ENCODE data around the gene CRP.

Gene CRP, protein sequence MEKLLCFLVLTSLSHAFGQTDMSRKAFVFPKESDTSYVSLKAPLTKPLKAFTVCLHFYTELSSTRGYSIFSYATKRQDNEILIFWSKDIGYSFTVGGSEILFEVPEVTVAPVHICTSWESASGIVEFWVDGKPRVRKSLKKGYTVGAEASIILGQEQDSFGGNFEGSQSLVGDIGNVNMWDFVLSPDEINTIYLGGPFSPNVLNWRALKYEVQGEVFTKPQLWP

DNA sequence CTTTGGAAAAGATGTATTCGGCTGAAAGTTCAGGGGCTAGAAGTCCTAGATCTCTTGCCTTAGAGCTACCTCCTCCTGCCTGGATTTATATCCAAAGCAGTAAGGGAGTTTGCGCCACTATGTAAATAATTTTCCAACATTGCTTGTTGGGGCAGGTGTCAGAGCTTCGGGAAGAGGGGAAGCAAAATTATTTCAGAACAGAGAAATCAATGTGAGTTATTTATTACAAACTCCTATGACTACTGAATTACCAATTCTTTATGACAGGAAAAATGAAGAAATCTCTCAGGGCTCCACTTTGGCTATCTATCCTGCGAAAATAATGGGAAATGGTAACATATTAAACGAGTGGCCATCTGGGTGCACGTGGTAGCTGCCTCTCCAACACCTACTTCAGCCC lies at the start of gene CRP:
Gene CRP, minus strand, starts transcription at position 61 of the 400 bp plus-strand sequence. CDS start 104 bp downstream, outside the sequence.
- DNase-seq (ENCODE audit: low read depth), result no peak

DNA sequence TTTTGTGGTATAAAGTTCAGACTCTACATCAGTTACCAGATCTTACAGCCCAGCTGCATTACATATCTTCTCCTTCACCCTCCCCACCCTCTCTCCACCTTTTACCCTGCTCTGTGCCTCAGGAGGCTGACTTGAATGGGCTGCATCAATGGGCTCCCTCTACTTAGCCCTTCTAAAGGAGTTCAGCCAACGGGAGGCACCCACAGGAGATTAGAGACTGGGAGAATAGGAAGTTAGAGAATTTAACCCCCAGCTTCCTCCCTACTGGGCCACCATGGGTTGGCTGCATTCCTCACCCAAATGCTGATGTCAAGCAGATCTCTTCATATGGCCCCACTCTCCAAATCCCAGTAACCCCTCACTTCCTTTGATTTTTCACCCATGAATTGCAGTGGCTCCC lies 49.3 kb upstream of the CRP start:
- DNase-seq (ENCODE audit: low read depth), result no peak

DNA sequence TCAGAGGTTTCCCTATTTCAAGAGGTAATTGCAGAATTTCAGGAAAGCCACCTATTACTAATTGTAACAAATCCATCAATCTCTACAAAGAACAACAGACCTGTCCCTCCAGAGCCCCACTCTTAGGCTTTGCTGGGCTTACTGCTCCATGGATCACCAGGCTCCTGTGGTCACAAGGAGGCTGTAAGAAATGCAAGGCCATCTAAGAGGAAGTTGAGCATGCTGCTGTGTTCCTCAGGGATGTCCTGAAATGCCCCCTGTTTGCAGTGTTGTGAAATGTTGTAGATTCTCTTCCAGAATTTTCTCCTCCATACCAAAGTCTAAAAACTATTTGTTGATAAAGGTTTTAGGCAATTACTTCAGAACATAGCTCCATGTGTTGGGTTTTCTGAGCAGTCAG lies 42.0 kb upstream of the CRP start:
- DNase-seq (ENCODE audit: low read depth), result no peak

DNA sequence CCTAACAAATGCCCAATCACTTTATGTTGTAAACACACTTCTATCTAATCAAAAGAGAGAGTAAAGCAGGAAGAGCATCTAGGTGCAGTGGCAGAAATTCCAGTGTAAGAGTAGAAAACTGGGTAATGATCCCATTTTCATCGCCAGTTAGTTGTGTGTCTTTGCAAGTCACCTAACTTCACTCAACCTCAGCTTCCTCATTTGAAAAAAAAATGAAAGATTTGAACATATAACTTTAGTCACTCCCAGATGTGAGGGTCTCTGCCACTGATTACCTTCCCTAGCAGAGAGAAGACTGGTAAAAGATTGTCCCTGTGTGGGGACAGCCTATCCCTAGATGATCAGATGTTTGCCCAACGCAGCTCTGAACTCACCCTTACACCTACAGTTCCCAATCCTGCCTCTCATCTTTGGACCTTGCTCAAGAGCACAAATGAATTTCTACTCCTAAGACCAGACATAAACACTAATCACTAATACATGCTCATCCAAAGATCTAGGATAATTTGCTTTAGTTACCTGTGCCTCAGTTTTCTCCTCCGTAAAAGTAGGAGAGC lies 41.1 kb upstream of the CRP start:
- no peak for DNase-seq (ENCODE audit: low read depth)

DNA sequence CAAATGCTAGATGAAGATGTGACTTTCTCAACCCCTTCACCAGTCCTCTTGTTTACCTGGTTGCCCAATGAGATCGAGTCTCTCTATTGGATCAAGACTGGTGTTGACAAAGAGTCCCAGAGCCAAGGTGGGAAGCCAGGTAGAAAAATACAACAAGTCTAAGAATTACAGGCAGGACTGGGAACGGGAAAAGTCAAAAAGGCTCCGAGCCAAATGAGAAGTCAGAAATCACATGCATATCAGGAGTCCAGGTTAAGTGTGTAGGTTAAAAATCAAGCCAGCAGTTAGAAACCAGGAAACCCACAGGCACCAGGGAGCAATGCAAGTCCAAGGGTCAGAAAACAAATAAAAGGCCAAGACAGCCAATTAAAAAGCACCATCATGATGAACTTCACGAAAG lies 39.0 kb upstream of the CRP start:
- no peak for DNase-seq (ENCODE audit: low read depth)

DNA sequence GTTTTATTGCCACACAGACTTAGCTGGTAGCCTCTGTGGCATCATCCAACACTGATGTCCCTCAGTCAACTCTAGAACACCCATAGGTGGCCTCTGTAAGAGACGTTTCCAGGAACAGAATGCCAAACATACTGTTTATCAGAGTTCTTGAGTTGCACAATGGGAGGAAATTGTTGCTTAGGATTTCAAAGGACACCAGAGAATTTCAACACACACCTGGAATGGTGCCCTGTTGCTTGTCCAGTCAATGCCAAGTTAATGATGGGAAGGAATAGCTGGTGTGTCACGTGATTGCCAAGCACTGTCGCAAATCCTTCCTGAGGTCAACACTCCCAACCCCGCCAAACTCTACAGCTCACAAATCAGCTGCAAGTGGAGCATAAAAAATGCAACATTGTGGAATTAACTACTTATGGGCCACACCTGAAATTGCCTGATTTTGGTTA lies 37.8 kb upstream of the CRP start:
- DNase-seq (ENCODE audit: low read depth), result no peak

DNA sequence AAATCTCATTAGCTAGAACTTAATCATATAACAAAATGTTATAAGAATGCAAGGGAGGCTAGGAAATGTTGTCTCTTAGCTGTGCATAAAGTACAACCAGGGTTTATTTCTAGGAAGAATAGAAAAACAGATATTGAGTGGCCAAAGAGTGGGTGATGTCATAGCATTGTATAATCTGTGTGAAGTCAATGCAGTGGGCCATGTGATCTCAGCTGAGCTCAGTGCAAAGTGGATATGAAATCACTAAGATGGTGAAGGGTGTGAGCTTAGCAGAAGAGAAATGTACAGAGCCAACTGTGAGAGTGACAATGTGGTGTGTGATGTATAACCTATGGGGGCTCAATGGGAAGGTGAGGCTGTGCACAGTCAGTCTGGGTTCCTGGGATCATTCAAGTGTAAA lies 36.6 kb upstream of the CRP start:
- DNase-seq (ENCODE audit: low read depth), result no peak

DNA sequence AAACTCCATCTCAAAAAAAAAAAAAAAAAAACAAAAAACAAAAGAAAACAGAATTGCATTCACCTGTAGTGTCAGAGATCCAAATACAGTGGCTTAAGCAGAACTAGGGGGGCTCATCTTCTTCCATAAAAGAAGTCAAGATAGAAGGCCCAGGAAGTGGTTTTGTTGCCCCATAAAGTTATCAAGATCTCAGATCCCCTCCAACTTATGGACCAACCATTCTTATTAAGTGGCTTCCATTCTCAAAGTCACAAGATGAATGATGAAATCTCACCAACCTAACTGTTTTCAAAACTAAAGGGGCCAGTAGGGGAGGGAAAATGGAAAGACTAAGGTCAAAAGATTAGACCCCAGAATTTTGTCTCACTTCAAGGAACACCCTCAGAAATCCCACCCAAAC lies 36.2 kb upstream of the CRP start:
- no peak for DNase-seq (ENCODE audit: low read depth)

DNA sequence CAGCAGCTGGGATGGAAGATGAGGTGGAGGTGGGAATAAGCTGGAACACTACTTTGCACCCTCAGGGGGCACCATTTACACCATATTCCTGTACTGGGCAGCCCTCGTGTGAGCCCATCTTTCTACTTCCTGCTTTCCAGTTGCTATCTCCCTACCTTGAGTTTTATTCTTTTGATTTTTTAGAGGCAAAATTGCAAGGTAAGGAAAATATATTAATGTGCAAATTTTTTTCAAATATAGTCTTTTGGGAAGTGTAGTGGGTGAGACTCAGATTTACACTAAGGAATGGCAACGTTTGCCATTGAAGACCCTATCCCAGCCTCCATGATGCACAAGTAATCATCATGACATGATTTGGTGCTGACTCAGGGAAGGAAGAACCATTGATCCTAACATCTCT lies 35.2 kb upstream of the CRP start:
- no peak for DNase-seq (ENCODE audit: low read depth)

DNA sequence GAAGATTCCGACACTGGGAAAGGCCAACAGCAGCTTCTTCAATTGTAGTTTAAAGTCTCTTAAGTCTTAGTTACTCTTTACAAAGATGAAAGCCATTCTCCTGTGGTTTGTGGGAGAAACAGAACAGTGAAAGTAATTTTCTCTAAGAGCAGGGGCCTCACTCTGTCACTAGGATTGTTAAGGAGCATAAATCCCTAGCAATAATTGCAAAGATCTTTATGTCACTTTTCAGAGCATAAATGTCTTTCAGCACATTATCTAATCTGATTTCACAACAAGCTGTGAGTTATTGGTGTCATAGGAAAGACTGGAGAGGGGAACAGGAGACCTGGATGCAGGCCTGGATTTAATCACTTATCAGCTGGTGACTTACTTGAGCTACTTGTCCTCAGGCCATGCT lies 34.0 kb upstream of the CRP start:
- no peak for DNase-seq (ENCODE audit: low read depth)

DNA sequence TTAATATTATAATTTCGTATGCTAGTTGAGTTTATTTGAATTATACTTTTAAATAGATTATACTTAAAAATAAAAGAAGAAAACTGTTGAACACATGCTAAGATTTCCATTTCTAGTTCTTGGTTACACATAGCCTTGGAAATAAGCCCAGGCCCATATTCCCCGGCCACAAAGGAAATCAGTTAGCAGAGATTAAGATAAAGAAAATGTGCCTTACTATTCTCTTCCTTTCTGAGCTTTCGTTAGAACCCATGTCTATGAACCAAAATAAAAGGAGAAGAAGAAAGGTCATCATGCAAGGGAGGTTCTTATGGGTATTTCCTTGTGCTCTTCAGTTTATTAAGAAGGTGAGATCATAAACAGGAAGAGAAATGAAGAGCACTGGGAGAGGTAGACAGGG lies 32.3 kb upstream of the CRP start:
- no peak for DNase-seq (ENCODE audit: low read depth)

DNA sequence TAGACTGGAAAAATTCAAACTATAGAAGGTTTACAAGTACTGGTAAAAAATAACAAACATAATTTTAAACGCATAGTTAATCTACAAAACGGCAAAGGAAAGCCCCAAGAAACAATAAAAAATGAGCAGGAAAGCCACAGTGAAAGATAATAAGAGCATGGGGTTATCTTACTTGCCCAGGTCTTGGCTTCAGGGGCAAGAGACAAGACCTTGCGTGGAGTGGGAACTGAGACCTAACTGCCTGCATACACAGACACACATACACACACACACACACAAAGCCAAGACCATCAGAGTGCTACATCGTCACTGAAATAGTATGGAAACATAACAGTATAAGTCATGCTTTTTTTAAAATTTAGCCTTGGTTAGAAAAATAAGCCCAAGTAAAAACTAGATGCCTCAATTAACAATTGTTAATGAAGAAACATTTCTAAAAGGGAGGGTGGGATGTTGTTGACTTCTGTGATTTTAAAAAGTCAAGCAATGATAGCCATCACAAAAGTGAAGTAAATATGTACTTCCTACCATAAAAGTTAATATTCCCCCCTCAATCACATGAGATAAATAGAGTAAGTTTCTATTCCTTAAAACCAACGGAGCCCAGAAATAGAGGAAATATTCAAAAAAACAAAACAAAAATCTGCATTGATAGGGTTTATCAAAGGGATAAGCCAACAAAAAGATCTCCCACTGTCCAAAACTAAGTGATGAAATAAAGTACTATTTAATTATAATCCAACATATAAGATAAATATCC lies 29.4 kb upstream of the CRP start:
- DNase-seq (ENCODE audit: low read depth), result no peak

DNA sequence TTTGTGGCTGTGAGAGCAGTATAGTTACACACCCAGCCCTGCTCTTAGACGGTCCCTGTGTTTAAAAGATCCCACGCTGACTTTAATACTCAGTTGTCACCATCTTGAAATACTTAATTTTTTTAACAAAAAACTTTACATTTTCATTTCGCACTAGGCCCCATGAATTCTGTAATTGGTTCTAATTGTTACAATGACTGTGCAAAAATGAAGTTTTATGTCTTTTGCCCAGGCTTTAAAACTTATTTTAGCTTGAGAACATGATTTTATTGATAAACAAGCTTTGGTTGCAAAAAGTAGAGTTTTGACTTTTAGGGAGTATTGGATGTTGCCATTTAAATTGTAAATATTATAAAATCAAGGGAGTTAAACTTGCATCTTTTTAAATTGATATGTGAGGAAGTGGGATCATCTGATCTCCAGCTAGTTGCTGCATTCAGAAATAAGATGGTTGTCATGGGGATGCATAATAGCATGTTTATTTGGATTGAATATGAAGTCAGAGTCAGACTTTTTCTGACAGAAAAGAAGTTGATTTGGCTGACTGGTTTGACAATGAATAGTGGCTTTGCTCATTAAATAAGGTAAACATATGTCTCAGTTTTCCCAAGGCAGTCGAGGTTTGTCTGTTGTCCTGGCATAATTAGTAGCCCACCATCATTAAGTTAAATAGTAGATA lies 23.0 kb upstream of the CRP start:
- no peak for DNase-seq (ENCODE audit: low read depth)

DNA sequence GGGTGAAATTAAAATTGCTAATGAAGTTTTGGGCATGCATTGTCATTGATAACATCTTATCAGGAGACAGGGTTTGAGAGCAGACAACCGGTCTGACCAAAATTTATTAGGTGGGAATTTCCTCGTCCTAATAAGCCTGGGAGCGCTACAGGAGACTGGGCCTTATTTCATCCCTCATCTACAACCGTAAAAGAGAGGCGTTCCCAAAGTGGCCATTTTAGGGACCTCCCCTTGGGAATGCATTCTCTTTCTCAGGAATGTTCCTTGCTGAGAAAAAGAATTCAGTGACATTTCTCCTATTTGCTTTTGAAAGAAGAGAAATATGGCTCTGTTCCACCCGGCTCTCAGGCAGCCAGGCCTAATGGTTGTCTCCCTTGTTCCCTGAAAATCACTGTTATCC lies 8.8 kb upstream of the CRP start:
- peak; percentile 5 for DNase-seq (ENCODE audit: low read depth)

DNA sequence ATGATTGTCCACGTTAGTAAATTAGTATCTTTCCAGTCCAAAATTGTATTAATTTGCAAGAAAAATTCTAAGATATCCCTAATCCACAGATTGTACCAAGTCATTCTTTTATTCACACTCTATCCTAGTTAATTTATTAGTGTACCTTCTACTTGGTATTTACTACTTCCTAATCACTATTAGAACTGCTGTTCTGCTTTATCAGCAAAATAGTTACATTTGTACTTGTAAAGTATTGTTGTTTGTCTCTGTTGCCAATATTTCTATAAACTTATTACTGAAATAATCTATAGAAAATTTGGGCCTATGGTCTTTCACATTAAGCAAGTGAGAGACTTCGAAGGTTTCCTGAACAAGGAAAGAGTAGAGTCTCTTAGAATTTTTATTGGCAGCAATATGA lies 5.6 kb upstream of the CRP start:
- DNase-seq (ENCODE audit: low read depth), result no peak

DNA sequence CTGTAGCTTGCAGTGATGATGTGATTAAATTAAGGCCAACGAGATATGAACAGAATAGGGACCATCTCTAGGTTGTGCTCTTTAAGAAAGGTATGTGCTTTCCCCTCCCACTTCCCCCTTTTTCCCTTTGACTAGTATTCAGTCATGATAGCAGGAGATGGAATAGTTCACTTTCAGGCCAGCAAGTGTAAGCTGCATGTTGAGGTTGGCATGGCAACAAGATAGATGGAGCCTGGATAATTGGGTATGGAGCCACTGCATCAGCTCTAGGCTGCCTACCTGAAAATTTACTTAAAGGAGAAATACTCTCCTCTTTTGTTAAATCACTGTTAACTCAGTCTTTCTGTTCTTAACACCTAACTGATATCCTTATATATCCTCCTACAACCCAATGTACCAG lies 1.5 kb upstream of the CRP start:
- no peak for DNase-seq (ENCODE audit: low read depth)

DNA sequence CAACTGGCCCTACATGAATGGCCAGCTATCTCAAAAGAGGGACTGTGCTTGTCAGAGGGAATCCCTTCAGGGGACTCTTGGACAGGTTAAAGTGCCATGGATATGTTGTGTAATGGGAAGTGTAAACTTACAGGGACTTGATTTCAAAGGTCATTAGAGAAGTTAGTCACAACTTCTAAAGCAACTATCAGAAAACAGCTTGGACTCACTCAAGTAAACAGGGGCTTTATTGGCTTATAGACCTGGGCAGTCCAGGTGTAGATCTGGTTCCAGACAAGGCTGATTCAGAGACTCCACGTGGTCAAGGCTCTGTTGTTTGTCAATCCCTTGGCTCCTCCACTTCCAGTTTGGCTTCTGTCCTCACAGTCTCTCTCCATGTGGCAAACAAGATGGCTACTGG lies 2.3 kb downstream of the CRP start:
- no peak for DNase-seq (ENCODE audit: low read depth)

DNA sequence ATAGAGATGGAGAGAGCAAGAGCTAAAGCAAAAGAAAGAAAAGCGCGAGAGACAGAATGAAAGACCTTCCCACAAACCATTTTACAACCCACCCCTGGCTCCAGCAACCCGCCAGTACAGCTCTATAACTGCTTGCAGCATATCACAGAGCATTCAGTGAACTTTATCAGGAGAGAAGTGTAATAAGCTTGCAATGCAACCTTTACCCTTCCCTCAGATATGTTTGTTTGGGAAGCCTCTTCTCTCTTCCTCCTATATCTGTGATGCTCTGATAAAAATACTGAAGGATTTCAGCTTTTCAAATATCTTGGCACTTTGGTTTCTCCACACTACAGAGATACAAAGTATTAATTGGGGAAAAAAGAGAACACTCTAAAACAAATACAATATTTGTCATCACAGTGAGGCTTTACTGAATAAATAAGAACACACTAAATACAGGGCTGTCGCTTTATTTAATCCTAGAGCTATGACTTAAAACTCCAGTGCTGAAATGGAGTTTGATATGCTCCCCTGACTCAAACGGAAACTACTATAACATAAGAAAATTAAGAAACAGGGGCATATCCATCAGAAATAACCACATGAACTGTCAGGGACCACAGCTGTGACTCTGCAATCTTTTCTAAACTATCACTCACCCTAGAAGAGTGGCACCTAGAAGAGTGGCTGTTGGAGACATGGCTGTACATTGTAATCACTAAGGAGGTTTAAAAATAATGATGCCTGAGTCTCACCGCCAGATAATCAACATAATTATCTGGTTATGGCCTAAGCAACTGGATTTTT lies 6.7 kb downstream of the CRP start:
- DNase-seq (ENCODE audit: low read depth), result no peak

DNA sequence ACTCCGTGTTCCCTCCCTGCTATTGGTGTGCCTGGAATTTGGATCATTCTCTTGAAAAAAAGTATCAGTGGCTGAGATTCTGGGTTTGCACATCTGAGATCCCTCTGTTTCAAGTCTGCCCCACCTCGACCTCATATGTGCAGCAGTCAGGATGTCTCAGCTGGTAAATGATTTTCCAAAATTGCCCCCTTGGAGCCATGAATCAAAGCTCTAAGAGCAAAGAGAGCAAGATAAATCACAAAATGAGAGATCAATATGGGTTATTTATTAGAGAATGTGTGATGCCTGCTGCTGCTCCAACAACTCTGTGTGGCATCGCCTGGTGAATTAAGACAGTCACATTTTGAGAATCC lies 8.5 kb downstream of the CRP start:
- no peak for DNase-seq (ENCODE audit: low read depth)

DNA sequence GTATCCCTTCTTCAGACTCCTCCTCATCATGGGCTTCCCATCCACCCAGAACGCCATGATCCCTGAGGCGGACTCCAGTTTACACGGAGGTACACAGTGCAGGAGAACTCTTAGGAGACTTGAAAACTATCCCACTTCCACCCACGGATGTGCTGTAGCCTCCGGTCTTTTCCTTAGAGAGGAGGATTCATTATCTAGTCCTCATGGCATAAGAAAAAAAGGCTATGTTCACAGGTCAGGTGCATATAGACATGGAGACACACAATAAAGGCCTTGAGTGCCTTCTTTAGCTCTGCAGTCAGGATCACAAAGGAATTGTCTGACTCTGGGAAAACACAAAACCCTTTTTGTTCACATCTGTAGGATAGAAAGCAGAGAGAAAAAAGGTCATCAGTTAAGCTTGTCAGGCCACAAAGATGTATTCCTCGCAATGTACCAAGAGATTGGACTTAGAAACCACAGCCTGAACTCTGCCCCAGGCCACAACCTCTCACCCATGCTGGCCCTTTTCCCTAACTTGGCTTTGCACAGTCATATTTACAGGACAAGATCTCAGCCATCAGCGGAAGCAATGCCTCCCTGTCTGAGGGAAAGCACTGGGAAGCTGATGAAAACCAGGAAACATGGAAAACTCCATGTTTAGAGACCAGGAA lies 9.0 kb downstream of the CRP start:
- no peak for DNase-seq (ENCODE audit: low read depth)

DNA sequence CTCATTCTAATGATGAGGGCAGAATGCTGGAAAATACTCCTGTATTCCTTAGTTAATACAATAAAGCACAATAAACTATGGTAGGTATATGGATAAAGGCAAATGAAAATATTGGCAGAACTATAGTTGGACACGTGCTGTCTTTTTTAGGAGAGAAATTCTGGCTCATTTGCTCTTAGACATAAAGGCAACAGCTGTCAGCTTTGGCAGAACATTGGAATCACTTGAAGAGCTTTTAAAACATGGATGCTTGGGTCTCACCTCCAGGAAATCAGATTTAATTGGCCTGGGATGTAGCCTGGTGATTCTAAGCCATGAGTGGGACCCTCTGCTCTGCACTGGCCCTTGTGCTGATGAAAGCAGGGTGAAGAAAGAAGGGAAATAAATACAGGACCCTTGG lies 9.9 kb downstream of the CRP start:
- DNase-seq (ENCODE audit: low read depth), result no peak

DNA sequence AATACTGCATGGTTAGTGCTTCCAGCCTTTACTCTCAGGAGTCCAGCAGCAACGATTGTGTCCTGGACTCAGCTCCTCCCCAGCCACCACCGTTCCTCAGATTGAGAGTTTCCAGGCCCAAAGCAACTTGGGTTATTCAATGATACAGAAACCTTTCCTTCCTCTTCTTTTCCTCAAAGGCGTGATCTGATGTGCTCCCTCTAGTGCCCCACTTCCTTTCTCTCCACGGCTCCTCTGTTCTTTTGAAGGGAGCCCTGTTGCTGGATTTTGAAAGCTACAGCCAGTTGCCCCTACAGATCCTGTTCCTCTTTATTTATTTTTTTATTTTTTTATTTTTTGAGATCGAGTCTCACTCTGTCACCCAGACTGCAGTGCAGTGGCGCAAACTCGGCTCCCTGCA lies 14.1 kb downstream of the CRP start:
- DNase-seq (ENCODE audit: low read depth), result no peak

Measured in ELR (cell line).